Measurements from ENCODE around the gene RMC1.
A peak's percentile ranks its signal among the peaks of the same experiment; 100 is the strongest.
"Not testable (repeated sequence)": the region's sequence is repeated elsewhere in the genome, so short reads cannot be mapped to it uniquely, and the experiment has no call there.

The RMC1 gene

DNA sequence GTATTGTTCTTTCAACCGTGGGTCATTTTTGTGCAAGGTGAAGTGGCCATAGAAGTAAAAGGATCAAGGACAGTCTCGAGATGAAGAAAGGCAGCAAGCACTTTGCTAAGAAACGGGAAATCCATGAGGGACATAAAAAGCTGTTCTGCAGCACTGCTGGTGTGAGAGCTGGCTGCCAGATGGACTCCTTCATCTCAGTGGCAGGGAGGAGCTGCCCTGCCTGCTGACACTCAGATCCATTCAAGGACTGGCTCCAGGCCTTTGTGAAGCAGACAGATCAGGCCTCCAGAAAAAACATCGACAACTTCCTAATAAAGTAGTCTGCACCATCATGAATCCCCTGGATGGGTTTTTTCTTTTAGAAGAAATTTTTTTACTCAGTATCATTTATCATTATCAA is 29.5 kb downstream of the RMC1 start:
- DNase-seq (ENCODE audit: low read depth), result no peak

DNA sequence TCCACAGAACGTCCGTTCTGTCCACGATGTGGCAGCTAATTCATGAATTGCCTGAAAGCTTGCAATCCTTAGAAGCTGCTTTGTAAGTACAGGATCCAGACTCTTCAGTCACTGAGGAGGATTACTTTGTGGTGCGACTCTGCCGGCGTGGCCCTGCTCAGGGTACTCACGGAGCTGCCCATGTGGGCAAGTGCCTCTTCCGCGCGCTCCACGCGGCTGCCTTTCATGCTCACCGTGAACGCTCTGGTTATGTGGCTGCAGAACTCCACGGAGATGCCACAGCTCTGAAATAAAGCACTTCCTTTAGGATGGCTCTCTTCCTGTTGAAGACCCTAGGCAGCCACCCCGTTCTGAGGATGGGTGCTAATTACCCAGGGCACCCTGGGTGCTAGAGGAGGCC is 31.0 kb downstream of the RMC1 start:
- DNase-seq (ENCODE audit: low read depth), result no peak

DNA sequence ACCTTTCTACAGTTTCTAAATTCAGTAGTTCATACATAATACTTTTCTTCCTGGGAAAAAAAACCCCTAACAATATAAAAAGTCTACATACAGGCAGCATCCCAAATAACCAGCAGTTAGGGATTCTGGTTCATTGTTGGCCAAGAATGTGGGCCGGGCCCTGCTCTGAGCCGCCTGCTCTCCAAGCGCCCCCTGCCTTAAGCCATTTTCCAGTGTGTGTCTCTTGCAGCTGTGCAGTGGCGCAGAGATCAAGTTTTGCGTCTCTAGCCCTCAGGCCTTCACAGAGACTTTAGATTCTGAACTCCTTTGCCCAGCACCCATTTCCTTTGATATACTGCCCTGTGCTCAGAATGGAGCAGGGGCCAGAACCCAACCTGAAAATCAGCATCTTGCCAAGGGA is 32.9 kb downstream of the RMC1 start:
- DNase-seq (ENCODE audit: low read depth), result no peak

DNA sequence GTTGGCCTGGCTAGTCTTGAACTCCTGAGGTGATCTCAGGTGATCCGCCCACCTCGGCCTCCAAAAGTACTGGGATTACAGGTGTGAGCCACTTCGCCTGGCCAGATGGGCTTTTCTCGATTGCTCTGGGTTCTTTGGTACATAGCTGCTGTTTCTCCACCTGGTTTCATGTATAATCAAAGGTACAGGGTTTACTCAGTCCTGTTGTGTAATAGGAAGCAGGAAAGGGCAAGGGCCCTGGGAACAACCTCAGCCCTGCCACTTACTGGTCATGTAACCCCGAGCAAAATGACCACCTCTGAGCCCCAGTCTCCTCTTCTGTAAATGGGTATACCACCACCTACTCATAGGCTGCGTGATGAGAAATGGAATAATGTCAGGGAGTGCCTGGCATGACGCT is 34.0 kb downstream of the RMC1 start:
- DNase-seq (ENCODE audit: low read depth), result no peak

DNA sequence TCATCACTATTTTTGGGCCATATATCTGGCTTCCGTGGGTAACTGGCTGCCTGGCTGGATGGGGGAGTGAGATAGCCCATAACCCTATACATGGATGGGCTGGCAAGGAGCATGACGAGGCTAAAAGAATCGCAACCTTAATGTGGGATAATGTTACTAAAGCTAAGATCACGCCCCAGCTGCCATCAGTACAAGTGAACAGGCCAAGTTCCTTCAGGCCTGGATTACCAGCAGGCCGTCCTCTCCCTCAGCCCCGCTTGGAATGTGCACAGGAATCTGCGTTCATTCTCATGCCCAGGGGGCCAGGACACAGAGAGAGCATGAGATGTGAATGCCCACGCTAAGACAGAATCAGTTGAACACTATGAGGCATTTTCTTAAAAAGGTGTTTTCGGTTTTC is 34.7 kb downstream of the RMC1 start:
- DNase-seq (ENCODE audit: low read depth), result no peak

DNA sequence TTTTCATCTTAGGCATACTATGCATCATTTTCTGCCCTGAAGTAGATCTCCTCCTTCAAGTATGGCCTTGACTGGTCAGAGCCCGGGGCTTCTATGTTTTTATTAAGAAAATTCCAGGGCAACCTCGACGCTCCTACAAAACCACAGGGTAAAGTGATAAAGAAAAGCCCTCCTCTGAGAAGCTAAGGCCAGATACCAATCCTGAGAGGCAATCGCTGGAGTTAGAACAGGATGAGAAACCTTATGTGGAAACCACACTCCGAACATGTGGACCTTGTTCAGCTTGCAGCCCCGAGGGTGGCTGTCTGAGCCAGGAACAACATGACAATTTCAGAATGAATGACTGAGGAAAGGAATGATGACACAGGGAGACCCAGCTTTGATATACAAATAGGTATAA is 35.6 kb downstream of the RMC1 start:
- peak; percentile 60 for DNase-seq (ENCODE audit: low read depth)

DNA sequence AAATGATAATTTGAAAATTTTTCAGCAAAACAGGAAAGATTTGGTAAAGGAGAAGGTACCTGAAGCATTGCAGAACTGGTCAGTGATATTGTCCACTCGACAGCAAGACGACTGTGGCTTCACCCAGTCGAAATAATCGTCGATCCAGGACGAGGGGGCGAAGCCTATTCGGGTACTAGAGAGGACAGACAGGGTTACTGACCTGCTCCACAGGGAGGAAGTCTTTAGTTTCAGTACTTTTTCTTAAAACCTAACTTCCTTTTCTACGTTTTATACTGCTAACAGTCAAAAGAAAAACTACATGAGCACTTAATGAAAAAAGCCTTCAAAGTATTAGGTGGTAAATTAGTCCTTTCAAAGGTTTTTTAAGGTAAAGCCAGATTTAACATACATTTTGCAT is 36.0 kb downstream of the RMC1 start:
- DNase-seq (ENCODE audit: low read depth), result no peak

DNA sequence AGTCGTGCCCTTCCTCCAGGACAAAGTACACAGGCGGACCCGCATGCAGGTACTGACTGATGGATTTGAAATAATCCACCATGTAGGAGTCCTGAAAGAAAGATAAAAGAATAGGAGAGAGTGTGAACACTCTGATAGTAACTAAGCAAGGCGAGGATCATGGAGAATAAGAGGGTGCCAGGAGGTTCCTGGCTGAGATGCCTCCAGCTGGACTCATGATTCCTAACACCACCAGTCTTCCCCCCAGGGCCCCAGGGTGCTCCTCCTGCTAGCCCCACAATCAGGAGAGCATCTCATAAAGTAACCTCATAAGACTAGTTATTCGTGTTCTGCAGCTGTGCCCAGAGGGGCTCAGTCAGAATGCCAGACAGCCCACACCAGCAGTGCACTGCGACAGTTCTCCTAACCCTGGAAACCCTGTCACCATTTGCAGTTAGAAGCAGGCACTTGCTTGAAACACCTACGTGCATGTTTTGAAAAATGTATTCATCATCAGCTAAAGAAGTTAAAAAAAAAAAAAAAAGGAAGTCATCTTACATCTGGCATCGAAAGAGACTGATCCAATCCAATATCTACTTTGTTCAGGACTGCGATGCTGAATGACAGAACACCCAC is 36.7 kb downstream of the RMC1 start:
- no peak for DNase-seq (ENCODE audit: low read depth)

DNA sequence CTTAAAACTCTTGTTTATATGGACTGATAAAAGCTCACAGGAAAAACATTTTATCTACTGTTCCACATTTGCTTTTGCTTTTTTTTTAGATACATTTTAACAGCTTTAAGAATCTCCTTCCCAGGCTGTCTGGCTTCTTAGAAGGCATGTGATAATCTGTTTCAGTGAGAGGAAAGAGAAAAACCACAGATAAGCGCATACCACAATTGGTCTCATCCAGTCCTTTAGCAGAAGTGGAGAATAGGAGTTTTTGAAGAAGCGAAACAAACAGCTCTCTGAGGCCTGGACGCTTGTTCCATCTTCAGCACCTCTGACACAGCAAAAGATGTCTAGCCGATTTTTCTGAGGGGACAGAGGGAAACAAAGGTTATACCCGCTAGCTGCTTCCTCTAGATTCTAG is 37.6 kb downstream of the RMC1 start:
- no peak for DNase-seq (ENCODE audit: low read depth)

DNA sequence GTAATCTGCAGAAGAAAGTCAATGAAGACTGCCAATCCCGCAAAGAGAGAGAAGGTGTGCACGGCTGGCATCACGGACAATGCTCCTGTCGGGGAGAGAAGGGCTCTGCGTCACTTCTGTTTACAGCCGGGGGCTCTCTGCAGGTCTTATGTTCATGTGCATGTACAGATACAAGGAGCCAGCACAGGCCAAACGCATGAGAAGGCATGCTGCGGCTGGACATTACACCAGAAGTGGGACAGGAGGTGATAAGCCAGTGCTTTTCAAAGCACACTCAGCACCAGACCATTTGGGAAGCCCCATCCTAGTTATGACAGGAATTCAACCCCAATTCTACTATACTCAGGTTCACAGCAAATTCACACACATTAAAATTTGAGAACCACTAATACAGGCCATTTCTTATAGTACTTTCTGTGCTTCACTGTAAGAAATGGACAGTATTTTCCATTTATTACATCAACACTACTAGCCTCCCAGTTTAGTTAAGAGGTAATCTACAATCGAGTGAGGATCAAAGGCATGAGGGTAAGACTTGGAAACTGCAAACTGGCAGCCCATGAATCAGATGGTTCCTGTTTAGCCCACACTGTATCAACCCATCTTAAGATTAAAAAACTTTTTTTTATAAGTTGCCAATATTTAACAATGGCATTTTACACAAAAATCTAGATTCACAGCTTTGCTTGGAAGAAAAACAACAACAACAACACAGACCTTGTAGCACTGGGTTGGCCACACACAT is 38.2 kb downstream of the RMC1 start:
- no peak for DNase-seq (ENCODE audit: low read depth)

DNA sequence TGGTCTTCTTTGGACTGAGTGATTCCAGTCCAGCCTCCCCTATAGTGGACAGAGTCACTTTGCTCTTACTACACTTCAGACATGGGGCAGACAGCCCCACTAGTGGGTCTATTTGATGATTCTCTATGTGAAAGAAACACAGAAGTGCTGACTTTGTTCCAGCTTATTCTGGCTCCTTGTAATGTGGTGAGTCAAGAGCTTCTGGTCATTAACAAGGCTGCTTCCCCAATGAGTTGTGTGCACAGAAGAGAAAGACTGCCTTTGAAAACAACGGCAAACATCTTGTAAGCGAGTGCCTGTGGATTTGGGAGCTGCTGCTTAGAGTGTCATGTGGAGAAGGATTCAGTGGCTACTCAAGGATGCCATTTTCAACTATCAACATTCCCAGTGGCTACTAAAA is 39.1 kb downstream of the RMC1 start:
- DNase-seq (ENCODE audit: low read depth), result no peak

DNA sequence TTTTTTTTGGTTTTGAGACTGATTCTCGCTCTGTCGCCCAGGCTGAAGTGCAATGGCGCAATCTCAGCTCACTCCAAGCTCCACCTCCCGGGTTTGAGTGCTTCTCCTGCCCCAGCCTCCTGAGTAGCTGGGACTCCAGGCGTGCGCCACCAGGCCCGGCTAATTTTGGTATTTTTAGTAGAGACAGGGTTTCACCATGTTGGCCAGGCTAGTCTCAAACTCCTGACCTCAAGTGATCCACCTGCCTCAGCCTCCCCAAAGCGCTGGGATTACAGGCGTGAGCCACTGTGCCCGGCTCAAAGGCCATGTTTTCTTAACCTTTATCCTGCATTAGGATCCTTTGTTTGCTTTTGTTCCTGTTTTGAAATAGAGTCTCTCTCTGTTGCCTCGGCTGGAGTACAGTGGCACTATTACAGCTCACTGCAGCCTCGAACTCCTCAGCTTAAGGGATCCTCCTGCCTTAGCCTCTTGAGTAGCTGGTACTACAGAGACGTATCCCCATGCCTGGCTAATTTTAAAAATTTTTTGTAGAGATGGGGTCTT is 42.0 kb downstream of the RMC1 start:
- no peak for DNase-seq (ENCODE audit: low read depth)

DNA sequence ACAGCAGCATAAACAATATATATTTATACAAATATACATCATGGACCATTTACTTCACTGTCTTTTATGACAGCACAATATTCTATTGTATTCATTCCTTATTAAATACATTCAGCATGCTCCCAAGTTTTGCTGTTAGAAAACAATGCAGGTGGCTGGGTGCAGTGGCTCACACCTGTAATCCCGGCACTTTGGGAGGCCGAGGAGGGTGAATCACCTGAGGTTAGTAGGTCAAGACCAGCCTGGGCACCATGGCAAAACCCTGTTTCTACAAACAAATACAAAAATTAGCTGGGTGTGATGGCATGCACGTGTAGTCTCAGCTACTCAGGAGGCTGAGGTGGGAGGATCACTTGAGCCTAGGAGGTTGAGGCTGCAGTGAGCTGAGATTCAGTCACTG is 44.0 kb downstream of the RMC1 start:
- no peak for DNase-seq (ENCODE audit: low read depth)

DNA sequence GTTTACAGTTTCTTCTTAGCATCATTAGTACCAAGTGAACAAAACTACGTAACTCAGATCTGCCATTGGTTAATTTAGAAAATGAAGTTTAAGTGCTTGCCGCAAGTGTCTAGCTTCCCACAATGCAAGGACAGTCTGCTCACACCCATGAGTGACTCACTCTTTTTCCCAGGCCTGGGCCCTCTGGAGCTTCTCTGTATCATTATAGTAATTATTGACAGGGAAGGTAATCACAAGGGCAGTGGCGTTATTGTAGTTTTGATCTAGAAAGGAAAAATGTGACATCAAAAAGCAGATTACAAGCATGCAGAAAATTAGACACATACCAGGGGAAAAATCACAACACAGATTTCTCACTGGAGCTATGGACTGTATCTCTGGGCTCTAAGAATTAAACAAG is 44.5 kb downstream of the RMC1 start:
- DNase-seq (ENCODE audit: low read depth), result no peak

DNA sequence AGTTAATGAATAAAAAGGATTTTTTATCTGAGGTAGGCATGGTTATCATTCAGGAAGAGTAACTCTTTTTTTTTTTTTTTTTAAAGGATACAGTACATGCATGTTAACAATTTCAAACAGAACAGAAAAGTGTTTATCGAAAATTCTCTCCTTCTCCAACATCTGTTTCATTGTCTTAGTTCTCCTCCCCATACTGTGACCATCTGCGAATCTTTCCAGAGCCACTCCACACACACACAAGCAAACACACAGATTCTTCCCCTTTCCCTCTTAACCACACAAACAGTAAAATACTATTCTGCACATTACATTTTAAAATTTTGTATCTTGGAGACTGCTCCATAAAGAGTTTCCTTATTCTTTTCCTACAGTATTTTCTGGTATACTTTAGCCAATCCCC is 45.0 kb downstream of the RMC1 start:
- no peak for DNase-seq (ENCODE audit: low read depth)

DNA sequence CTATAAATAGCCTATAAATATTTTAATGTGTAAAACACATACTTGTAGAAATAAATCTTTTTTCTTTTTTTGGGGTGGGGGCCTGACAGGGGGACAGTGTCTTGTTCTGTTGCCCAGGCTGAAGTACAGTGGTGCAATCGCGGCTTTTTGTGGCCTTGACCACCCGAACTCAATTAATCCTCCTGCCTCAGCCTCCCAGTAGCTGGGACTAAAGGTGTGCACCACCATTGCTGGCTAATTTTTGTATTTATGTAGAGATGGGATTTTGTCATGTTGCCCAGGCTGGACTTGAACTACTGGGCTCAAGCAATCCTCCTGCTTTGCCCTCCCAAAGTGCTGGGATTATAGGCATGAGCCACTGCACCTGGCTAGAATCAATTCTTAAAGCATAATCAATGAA is 45.4 kb downstream of the RMC1 start:
- no peak for DNase-seq (ENCODE audit: low read depth)

DNA sequence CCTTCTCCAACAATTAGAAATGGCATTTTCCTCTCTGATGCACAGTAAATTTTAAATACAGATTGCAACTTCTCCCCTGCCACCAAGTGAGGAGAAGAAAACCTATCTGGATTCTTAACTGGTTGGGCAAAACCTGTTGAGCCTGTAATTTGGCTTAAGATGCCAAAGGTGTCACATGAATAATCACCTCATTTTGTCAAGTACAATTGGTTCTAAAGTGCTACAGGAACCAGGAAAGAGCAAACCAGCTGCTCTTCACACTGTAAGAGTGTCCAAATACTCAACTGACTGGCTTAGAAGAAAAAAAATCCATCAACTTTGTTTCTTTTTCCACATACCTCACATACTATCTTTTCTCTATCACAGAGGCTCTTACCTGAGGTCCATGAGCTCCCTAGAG is 47.6 kb downstream of the RMC1 start:
- no peak for DNase-seq (ENCODE audit: low read depth)

DNA sequence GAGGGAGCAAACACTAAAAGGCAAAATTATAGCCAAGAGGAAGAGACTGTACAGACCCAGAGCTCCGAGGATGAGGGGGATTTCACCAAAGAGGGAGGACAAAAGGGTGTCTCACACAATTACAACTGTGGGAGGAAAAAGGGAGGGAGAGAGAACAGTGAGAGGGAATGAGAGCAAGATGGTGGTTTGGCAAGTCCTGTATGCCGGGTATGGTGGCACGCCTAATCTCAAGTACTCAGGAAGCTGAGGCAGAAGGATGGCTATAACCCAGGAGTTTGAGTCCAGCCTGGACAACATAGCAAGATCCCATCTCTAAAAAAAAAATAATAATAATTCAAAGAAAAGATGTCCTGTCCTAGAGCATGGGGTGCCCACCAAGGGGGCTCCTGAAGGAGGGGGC is 48.7 kb downstream of the RMC1 start:
- no peak for DNase-seq (ENCODE audit: low read depth)

DNA sequence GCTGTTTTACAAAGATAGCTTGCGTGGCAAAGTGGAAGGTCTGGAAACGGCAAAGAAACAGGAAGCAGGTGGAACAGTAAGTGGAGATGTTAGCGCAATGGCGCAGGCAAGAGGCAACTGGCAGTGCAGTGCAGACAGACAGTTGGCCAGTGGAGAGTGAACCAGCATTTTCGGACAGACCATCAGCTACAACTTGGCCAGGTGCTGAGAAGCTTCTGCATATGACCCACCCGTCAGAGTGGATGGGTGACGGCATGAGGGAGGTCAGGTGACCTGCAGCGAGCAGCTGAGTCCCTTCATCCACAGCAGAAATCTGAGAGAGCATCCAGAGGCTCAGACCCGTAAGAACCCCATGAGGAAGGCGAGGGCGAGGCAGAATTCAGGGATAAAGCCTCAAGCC is 49.2 kb downstream of the RMC1 start:
- DNase-seq (ENCODE audit: low read depth), result no peak

DNA sequence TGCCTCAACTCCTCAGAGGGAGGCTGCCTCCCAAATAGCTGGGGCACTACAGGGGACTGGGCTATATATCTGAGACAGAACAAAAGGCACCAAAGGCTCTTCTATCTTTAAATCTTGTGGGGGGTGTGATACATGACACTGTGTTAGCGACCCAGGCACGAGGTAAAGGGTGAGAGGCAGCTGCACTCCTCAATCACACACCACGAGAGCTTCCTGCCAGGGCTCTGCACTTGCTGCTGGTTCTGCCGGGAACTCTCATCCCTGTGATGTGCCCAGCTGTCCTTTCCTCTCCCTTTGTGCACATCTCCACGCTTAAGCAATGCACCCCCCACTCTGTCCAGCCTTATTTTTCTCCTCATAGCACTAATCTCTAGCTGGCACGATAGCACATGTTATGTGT is 50.6 kb downstream of the RMC1 start:
- no peak for DNase-seq (ENCODE audit: low read depth)

DNA sequence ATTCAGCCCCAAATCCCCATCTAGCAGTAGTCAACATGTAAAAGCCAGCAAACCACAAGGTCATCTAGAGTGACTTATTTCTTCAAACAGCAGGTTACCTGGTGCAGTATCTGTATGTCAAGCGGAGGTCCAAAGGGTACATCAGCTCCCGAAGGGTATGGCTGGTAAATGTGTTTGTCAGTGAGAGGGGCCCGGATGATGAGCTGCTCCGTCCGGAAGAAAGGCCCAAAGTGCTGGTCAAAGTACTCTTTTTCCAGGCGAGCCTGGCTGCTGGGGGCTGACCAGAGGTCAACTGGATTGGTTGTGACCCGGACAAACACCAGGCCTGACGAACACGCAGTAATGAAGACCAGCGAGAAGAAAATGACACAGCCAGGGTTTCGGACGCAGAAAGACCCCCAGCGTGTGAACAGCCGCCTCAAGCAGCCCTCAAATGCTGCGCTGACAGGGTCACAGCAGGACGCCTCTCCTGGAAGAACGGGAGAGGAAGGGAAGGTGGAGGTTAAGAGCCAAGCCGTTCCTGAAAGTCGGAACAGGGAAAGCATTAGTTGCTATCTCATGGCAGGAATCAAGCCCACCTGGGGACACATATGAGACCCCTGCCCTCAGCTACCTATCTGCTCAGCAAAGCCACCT is 53.0 kb downstream of the RMC1 start:
- no peak for DNase-seq (ENCODE audit: low read depth)

DNA sequence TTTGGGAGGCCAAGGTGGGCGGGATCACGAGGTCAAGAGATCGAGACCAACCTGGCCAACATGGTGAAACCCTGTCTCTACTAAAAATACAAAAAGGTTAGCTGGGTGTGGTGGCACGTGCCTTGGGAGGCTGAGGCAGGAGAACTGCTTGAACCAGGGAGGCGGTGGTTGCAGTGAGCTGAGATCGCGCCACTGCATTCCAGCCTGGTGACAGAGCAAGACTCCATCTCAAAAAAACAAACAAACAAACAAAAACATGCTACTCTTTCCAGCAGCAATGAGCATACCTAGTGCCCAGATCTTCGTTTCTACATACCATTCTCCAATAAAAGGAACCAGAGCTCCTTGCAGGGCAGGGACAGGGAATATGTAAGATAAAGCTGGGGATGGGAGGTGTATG is 54.2 kb downstream of the RMC1 start:
- DNase-seq (ENCODE audit: low read depth), result not testable (repeated sequence)

DNA sequence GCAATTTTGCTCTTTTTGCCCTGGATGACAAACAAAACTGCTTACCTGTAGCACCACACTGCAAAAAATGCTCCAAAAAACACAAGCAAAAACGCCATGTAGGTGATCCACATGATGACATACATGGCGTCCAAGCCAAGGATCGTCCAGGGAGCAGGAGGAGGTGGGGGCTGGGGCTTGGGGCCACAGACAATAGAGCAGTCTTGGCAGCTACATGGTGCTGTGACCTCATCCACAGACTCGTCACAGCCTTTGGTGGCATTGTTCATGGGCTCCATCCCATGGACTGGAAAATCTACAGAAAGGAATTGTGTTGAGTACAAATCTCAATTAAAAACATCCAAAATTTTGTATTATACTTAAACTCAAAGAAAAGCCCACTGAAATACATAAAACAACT is 56.9 kb downstream of the RMC1 start:
- no peak for DNase-seq (ENCODE audit: low read depth)
